GM21737 (cell line): Measurements from ENCODE around the gene PRKCQ.
A peak's percentile ranks its signal among the peaks of the same experiment; 100 is the strongest.

Experiments used
- ATAC-seq: cut with Tn5 transposase; IDR thresholded peaks from one replicate; pipeline ENCODE4 v1.9.1; 2021; ENCODE audit warnings: mild to moderate bottlenecking, moderate library complexity; ENCODE audit not compliant: unreplicated experiment

The PRKCQ gene

DNA sequence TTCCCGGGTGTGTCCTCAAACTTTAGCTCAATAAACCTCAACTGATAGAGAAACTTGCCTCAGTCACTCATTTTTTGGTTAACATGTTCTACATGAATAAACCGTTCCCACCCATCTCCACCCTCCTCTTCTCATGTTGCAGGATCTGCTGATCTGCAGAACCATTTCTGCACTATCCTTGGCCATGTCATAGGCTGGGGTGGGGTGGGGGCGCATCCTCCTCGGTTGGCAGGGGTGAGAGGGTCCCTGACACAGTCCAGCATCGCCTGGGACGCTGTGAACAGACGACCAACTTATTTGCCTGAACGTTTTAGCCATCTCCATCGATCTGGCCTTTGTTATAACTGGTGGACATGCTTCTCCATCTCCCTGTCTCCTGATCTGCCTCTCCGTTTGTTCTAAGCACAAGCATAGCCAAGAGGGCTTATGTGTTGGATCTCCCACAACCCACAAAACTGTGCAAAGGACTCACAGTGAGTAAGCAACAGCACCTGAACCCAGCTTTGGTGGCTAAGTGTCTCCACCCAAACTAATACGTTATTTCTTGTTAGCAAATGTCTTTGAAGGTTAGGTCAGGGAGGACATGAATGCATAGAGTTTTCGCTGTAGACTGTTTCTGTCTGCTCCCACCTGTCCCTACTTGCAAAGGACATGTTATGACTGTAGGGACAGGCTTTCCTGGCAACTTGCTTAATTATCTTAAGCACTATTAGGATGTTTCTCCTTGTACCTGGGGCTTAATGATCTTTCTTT, 51.7 kb downstream of the PRKCQ start:
- no peak for ATAC-seq

DNA sequence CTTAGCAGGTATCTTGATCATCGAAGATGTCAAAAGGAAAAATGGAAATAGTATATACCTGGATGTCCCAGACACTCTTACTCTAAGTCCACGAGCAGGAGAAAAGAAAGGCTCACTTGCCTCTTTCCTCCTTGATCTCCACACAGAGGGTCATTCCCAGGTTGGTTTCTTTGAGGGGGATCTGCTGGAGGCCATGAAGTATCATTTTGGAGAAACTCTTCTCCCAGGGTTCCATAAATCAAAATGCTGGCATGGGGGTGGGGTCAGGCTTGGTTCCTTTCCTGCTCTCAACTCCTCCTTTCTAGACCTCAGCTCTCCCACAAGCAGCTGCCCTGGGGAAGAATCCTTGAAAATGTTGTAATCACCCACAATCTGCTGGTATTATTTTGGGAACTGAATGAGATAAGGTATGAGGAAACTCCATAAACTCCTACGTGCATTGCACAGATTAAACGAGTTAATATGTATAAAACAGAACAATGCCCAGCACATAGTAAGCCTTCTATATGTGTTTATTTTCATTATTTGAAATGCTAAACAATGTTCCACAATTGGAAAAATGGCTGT, 54.4 kb downstream of the PRKCQ start:
- no peak for ATAC-seq

DNA sequence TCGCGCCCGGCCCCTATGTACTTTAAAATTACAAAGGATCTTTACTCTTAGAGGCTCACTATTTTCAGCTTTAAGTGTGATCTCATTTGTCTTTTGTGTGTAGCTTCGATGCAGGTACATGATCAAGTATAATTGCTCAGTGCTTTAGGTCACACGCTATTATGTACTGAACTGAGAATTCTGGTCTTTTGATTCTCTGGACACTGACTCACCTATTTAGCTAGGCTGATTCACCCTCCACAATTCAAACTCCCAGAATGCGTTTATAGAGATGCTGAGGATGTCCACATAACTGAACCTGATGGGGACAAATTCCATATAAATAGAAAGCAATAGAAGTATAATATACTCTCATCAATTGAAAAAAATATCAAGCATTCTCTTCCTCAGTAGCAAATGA, 57.8 kb downstream of the PRKCQ start:
- no peak for ATAC-seq

DNA sequence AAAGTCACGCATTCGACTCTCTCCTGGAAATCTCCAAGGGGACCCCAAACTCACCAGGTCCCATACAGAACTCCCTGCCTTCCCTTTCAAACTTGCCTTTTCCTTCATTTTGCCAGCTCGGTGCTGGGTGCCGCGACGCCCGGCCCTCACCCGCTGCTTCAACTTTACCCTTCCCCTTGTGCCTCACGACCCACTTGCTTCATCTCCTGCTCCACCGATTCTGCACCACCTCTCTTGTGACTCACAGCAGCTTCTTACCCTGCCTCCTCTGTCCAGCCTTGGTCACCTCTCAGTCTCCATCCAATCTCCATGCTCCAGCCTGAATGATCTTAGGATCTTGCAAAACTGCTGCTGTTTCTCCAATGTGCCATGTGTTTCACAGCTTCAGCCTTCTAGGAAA, 59.9 kb downstream of the PRKCQ start:
- no peak for ATAC-seq

DNA sequence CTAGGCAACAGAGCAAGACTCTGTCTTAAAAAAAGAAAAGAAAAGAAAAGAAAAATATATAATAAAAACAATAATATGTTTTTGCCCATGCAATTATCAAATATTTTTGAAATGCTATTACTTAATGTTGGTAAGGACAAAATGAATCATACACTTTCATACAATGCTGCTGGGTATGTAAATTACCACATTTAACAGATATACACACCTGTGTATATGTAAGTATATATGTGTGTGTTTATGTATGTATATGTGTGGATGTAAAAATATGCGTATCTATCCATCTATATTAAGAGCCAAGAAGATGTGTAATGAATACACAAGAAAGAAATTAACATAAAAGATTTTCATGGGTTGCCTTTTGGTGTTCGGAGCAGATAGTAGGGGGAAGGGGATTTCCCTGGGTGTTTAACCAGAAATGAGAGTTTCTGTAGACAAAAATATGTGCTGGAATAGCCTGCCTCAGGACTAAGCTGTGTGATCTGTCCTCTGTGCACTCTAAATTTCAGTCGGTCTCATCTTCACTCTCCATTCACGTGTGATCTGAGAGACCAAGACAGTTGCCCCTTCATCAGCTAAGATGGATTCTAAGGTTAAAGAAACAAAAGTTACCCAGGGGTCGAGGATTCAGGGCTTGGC, 61.2 kb downstream of the PRKCQ start:
- no peak for ATAC-seq

DNA sequence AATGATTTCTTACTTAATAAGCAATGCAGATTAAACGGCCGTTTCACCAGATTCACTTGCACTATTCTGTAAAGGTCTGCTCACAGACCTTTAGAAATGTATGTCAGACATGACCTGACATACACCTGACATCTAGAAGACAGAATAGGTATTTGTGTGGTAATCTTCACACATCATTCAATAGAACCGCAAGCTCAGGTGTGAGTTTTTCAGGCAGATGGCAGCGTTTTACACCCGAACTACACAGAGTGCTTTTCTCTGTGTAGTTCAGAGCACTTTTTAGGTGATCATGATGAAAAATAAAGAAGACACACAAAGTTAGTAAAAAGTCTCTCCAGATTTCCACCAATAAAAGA, 63.2 kb downstream of the PRKCQ start:
- ATAC-seq, result no peak

DNA sequence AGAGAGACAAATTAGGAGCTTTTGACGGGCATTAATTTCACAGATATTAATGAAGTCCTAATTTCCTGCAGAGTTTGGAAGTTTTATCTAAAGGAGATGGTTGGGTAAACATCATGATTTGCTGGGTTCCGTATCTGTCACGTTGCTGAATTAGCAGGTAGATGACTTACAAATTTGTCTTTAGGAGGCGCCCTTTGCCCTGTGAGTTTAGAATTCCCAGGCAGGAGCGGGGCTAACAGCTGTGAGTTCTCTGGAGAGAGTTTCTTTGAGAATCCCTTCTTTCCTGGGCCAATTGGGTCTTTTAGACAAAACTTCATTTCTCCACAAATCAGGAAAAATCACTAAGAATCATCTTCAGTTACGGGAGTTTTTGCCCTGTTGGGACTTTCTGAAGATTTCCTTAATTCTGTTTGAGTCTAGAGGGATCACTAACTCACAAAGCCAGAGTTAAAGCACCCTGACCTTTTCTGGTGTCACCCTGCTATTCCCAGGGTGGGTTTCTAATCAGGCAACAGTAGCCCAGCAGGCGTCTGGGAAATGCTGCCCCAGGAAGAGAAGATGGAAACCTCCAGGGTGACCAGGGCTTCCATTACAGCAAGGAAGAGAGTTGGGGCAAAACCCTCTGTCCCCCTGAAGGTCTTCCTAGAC, 63.7 kb downstream of the PRKCQ start:
- no peak for ATAC-seq

DNA sequence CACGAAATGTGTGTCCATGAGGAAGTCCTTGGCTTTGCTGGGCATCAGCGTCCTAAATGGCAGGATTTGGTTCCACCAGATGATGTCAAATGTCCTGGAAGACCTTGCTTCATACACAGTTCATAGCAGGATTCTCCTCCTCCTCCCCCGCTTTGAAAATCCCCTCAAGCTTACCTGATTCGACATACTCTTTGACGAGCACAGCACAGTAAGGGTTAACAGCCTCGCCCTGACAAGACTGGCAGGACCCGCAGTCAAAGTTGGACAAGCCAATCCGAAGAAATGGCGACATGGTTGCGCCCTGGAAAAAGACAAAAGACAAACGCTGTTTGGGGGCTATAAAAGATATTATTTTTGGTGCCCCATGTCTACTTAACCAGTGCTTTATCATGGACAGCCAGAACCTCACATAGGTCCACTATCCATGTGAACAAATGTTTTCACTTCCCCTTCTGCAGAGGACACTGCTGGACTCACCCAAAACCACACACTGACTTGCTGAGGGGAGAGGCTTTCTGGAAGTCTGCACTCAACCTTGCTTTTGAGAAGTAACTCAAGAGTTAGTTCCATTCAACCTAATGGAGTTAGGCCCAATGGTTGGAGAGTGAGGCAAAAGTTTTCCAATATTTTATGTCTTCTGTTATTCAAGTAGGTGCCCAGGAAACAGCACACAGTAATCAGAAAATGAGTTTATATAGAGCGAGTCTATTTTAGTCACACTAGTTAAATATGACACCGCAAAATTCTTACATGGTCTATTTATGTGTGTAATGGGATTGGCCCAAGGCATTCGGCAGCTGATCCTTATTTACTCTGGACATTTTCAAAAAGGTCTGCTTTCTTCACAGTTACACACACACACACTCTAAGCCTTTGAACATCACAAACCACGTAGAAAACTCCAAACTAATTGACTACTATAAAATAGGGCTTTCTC, 65.0 kb downstream of the PRKCQ start:
- no peak for ATAC-seq

DNA sequence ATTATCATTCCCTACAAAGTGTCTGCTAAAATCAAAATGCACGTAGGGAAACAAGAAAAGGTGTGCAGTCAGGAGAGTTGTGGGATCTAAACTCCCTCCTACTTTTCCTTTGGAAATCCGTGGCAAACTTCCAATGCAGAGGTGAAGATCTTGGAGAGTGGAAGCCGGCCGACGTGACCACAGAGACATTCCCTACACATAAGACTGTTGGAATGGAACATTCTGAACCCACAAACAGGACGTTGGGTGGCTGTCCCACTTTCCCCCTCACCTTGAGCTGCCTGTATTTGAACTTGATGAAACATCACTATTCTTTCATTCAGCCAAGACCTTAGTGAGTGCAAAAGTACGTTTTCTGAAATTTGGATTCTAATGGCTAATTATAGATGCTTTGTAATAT, 65.9 kb downstream of the PRKCQ start:
- ATAC-seq, result no peak

DNA sequence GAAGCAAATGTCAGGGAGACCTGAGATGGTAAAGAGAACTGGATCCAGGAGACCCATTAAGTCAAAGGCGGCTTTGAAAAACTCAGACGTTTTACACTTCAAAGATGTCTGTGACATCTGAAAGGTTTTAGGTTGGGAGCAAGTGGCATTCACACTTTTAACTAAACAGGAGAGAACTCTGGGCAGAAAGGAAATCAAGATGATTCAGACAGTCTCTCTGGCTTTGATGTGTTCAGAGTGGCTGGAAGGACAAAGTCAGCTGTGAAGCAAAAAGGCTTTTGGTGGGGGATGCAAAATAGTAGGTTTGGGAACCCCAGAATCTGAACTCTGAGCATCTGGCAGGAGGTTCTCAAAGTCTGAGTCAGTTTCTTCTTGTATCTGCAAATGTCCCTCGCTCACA, 66.6 kb downstream of the PRKCQ start:
- no peak for ATAC-seq

DNA sequence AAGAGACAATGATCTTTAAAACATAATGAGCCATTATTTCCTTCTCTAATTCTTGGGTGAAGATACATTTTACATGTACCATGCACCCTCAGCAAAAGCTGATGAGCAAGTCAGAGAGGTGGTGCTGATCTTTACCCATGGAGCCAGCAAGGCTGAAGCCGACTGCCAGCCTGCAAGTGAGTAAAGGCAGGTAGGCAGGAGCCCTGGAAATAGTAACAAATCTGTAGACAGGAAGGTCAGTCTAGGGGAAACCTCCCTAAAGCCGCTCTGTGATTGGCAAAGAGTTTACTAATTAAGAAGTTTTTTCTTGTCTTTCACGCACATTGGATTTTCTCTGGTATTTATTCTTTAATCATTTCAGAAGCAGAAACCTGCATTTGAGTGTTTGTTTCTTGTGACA, 67.9 kb downstream of the PRKCQ start:
- no peak for ATAC-seq

DNA sequence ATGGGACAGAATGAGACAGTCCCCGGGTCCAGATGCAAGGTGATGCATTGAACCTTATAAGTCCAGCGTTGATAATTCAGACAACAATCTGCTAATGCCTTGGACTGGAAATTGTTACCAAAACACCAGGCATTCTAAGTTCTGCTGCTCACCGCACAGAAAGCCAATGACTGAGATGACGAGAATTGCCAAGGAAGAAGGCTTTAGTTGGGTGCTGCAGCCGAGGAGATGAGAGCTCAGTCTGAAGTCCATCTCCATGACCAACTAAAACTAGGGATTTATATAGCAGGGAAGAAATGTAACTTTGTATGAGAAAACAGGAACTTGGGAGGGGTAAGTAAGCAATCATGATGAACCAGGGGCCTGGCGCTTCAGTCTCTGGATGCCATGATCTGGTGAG, 68.7 kb downstream of the PRKCQ start:
- no peak for ATAC-seq

DNA sequence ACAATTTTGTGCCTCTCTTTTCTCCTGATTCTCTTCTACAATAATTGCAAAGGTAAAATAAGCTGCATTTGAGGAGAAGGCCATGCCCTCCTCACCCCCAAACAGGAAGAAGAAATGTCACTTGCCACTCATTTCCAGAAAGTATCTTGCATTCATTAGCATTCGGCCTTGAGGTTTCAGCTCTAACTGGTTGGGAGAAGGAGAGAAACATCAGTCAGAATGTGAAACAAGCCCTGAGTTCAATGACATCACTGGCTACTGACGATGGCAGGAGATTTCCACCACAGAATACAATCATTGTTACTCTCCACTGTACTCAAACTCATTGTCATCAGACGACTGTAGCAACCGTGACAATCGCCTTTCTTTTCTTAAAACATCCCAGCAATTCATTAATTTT, 72.8 kb downstream of the PRKCQ start:
- ATAC-seq, result peak; percentile 68

DNA sequence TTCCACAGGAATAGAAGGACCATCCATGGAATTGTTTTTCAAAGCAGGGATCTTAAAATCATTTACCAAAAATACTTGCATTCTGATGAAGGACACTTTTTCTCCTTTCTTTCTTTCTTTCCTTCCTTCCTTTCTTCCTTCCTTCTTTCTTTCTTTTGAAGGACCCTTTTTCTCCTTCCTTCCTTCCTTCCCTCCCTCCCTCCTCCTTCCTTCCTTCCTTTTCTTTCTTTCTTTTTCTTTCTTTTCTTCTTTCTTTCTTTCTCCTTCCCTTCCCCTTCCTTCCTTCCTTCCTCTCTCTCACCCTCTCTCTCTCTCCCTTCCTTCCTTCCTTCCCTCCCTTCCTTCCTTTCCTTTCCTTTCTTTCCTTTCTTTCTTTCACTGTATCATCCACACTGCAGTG, 74.8 kb downstream of the PRKCQ start:
- ATAC-seq, result no peak

DNA sequence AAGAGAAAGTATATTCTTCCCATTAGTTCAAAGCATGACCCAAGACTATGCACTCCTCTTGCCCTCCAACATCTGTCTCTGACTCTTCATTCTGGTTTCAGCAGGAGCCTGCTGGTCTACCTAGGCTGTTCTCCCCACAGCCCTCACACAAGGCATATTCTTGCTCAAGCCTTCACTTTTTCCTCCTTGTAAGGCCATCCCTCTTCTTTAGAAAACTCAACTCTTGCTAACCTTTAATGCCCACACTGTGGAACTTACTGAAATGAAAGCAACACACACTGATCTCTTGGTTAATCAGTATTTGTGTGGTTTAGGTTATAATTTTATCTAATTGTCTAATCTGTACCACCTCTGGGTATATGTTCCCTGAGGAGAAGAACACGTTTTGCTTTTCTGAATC, 75.8 kb downstream of the PRKCQ start:
- no peak for ATAC-seq

DNA sequence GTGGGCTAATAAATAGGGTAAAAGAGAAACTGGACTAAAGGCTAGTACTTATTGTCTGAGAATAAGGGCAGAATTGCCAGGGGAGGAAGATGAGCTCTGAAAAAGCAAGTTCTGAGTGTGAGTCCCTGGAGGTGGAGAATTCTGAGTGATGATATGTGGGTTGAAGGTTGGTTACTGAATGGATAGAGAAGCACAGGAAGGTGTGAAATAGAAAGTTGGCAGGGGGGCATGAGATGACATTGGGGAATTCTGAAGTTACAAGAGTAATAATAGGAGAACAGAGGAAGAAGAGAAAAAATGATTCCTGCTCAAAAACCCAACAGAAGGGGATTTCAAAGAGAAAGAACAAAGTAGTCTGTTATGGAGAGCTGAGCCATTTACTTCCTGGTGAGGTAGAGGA, 76.9 kb downstream of the PRKCQ start:
- ATAC-seq, result no peak

DNA sequence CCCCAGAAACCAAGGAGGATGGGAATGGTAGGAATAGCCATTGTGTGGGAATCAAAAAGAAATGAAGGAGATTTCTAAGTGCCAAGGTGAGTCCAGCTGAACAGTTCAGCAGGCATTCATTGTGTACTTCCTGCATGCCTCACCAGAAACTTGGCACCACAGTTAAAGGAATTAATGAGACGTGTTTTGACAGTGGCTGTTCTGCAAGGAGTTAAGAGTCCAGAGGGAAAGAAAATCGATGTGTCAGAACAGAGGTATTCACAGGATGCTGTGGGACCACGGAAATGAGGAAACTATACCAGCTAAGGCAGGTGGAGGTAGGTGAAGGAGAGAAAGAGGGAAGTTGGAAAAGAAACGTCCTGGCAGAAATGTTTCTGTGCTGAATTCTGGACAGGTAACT, 78.1 kb downstream of the PRKCQ start:
- no peak for ATAC-seq

DNA sequence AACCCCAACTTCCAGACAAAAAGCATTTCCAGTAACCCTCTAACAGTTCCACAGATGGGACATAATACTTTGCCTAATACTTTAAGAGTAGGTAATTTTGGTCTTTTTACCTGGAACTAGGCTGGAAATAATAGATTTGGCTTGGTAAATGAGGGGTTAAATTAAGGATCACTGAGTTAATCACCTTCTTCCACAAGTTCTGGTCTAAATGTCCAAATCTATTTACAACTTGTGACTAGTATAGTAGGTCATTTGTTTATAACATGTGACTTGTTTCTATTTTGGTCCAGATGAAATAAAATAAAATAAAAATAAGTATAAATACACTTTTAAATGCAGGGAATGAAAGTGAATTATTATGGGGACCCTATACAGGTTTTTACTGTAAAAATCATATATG, 80.1 kb downstream of the PRKCQ start:
- no peak for ATAC-seq

DNA sequence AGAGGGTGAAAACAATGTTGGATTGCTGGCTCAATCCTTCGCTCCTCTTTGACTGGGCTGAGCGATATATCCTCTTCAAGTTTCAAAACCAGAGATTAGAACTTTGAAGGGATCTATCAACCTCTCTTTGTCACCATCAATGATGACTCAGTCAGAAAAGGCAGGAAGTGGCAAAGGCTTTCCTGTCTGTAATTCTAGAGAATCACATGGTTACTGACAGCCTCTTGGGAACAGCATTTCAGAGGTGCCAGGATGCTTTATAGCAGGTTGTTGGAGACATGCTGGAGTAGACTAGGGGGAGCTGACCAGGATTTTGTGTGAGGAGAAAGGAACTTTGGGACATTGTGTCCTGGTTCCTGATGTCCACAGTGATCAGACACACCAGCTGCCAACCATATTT, 81.3 kb downstream of the PRKCQ start:
- ATAC-seq, result no peak

DNA sequence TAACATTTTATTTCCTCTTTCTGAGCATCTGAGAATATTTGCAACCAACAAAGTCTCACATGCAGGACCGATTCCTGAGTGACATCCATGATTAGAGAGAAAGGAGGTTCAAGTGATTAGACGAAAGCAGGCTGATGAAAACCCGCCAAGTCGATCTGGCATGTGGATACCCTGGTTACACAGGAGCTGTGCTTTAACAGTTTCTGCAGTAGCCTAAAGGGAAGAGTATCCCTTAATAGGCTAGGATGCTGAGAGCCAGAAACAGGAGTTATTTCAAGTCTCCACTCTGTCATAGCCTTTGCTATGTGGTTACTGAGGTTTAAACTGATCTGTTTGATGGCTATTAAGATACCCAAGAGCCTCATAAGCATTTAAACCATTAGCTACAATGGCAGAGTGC, 82.5 kb downstream of the PRKCQ start:
- no peak for ATAC-seq

DNA sequence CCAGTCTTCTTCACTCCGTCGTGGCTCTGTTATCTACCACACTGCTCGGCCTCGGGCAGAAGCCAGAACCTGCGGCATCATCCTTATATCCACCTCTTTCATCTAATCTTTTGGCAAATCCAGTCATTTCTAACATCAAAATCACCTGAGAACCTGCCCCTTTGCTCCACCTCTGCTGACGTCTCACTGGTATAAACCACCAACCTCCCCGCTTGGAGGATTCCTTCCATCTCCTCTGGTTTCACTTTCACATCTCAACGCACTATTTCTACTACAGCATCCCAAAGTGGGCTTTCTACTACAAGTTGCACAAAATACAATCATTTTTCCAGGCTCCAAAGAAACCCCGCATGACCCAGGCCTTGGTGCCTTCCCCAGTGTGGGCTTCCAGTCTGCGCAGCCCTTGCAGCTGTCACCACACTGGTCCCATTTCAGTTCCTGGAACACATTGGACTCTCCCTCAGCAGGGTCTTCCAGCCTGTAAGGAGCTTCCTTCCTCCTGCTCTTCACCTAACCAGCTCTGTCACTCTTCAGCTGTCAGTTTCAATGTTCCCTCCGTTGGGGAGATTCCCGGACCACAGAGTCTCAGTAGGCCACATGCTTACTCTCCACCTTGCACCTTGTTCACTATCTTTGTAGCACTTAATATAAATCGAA, 85.0 kb downstream of the PRKCQ start:
- no peak for ATAC-seq
